ENCODE measurements around the gene GNE.

DNA sequence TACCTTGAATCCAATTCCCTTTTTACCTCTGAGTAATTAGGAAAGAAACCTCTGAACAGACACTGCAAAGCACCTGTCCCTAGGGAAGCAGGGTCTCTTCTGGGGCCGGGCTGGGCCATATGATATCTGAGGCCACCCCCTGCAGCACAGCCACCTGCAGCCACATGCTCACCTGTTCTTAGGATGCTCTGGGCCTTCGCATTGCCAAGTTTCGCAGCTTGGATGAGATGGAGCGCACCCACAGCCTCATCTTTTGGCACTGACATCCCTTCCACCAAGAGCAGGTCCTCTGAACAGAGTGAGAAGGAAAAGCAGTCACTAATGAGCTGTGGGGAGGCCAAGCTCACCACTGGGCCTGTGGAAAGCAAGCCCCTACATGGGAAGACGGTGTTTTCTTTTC, 40.2 kb downstream of the GNE start:
- TF ChIP-seq POLR2AphosphoS5 (IDR thresholded peaks at IDR 0.05; ENCODE audit: low read depth, low read length) (no peak), TAF1 (IDR thresholded peaks at IDR 0.05; ENCODE audit: borderline replicate concordance, insufficient read depth, low read length) (no peak), FOXP2 (optimal IDR thresholded peaks at IDR 0.05; ENCODE audit: borderline replicate concordance, extremely low read depth, extremely low read length, insufficient read depth) (no peak)
- TF ChIP-seq, protein P1, sequence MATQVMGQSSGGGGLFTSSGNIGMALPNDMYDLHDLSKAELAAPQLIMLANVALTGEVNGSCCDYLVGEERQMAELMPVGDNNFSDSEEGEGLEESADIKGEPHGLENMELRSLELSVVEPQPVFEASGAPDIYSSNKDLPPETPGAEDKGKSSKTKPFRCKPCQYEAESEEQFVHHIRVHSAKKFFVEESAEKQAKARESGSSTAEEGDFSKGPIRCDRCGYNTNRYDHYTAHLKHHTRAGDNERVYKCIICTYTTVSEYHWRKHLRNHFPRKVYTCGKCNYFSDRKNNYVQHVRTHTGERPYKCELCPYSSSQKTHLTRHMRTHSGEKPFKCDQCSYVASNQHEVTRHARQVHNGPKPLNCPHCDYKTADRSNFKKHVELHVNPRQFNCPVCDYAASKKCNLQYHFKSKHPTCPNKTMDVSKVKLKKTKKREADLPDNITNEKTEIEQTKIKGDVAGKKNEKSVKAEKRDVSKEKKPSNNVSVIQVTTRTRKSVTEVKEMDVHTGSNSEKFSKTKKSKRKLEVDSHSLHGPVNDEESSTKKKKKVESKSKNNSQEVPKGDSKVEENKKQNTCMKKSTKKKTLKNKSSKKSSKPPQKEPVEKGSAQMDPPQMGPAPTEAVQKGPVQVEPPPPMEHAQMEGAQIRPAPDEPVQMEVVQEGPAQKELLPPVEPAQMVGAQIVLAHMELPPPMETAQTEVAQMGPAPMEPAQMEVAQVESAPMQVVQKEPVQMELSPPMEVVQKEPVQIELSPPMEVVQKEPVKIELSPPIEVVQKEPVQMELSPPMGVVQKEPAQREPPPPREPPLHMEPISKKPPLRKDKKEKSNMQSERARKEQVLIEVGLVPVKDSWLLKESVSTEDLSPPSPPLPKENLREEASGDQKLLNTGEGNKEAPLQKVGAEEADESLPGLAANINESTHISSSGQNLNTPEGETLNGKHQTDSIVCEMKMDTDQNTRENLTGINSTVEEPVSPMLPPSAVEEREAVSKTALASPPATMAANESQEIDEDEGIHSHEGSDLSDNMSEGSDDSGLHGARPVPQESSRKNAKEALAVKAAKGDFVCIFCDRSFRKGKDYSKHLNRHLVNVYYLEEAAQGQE (IDR thresholded peaks at IDR 0.05; ENCODE audit: insufficient read depth in 1 of 2, low read depth in 2 of 2, low read length in 2 of 2), result no peak

Data from PFSK-1 (cell line).